HG02678 (cell line): ENCODE data around the gene P2RY6.

Source experiments
- ATAC-seq: cut with Tn5 transposase; IDR thresholded peaks from one replicate; pipeline ENCODE4 v1.9.1; 2021; ENCODE audit warnings: mild to moderate bottlenecking, moderate library complexity; ENCODE audit not compliant: unreplicated experiment

Gene P2RY6

GRCh38 chr11:73236854-73237253 lies 35.3 kb upstream of the P2RY6 start:
- ATAC-seq, result no peak

DNA sequence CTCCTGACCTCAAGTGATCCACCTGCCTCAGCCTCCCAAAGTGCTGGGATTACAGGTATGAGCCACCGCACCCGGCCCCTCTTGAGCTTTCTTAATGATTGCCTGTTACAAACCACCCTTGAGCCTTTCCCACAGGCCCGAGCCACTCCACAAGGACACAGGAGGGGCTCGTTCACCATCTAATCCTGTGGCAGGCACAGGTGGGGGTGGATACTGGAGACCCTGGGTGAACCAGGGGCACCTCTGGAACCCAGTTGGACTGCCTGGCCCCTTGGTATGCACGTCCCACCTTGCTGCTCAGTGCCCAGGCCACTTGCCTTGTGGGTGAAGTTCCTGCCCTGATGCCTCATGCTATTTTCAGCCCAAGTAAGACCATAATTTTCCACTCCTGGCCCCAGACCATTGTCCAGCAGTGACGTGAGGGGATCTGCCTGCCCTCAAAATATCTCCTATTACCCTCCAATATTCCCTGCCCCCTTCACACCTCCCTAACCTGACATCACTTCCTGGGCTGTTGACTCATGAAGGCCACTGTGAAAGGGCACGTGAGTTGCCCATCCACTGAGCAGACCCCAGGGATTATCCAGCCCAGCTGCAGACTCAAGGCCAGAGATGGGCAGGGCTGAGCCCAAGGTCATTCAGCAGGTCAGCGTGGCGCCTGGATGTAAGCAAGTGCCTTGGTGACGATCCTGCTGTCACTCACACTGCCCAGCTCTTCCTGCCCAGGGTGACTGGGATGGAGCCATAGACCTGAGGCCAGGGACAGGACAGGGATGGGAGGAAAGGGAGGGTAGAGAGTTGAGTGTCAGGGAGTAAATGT lies 34.5 kb upstream of the P2RY6 start:
- no peak for ATAC-seq

- ATAC-seq, result no peak
These were observed 33.0 kb upstream of the P2RY6 start for GRCh38 chr11:73239111-73239521.

DNA sequence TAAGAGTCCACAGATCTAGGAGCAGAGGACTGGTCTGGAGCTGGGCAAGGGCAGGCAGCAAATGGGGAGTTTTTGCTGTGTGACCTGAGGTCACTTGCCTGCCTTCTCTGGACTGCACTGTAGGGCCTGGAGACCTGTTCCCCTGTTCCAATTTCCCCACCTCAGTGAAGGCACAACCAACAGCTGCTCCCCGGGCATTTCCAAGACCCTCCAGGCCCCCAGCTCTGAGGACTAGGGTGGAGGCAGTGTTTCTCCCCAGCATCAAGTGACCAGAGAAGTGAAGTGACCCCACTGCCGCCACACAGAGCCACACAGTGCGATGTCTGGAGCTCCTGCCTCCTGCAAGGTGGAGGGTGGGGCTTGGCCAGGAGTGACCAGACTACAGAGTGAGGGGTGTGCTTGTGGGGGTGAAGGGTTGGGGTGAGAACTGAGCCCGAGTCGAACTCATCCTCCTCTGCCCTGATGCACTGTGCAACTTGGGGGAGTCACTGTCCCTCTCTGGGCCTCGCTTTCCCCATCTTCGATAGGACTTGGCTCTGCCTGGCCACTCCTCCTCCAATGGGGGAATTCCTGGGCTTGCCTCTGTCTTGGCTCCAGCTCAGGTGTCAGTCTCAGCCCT lies 32.5 kb upstream of the P2RY6 start:
- no peak for ATAC-seq

- ATAC-seq, result no peak
These were observed 31.9 kb upstream of the P2RY6 start for GRCh38 chr11:73240190-73240781.

DNA sequence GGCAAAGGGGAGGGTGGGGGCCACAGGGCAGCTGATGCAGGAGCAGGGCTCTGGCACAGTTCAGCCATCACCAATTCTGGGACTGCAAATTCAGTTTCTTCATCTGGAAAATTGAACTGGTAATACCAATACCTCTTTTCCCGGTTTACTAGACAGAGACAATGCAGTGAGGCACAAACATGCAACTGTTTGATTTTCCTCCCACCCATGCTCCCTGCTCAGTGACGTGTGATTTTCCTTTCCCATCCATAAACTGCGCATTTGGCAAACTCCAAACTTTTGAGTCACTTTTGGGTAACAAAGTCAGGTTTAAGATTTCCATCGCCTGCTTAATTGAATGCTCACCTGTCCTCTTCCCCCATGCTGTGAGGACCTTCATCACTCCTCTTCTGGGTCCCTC lies 30.8 kb upstream of the P2RY6 start:
- no peak for ATAC-seq

DNA sequence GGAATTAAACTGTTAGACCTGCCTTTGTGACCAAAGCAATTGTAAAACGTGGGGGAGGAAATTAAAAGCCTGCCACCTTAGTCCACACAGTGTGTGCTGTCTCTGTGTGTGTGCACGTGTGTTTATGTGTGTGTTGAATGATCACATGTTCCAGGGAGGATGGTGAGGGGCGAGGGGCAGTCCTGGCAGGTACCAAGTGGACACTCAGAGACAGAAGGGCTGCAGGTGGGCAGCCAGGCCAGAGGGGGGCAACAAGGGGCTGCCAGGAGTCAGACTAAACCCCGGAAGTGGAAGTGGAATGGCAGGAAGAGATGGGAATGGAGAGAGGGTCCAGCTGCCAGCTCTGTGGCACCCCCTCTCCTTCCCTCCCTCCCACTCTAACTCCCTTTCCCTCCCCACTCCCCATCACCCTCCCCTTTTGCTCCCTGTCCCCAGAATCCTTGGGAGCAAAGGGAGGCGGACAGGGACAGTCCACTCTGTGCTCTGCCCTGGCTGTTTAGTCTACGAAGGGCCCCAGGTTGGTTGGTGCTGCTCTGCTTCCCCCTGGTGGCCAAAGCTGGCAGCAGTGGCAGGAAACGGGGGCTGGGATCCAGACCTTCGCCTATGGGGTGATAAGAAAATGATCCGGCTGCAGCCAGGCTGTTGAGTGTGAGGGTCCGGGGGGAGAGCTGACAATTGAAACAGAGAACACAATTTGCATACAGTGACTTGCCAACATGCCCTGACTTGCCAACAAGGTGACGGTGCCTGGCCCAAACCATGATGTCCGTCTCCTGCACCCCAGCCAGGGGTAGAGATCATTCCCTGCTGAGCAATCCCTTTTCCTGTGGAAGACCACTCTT lies 29.7 kb upstream of the P2RY6 start:
- ATAC-seq, result peak; percentile 65

- no peak for ATAC-seq
These were observed 29.0 kb upstream of the P2RY6 start for GRCh38 chr11:73243093-73243485.

- no peak for ATAC-seq
These were observed 27.4 kb upstream of the P2RY6 start for GRCh38 chr11:73244589-73245240.

- no peak for ATAC-seq
These were observed 26.7 kb upstream of the P2RY6 start for GRCh38 chr11:73245461-73245860.

DNA sequence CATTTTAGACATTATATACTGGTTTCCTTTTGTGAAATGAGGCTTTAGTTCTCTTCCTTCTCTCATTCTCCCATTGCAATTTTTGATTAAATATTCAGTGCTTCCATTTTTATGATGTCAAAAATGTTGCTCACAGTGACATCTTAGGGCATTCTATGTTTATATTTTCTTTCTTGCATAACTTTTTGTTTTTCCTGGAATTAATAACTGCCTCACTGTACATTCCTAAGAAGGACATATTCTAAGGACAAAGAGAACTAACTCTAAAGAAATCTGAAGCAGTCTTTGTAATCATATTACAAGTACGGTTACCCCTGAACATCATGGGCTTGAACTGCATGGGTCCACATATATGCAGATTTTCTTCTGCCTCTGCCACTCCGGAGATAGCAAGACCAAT lies 25.8 kb upstream of the P2RY6 start:
- no peak for ATAC-seq

- no peak for ATAC-seq
These were observed 23.5 kb upstream of the P2RY6 start for GRCh38 chr11:73248526-73249185.

DNA sequence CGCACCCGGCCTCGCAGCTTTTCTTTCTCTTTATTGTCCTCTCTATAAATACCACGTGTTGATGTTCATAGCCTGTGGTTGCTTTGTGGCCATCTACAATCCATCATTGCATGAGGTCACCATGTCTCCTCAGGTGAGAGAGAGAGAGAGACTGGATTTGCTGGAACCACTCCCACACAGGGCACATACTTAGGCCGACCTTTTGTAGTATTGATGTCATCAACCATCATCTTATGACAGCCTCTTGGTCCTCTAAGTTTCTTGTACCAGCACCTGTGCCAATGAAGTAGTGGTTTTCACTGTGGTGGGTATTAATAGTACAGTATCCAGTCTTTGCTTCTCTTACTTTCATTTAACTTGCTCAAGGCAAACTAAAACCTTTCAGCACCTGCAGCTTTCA lies 22.8 kb upstream of the P2RY6 start:
- peak; percentile 63 for ATAC-seq

GRCh38 chr11:73249853-73250783 lies 22.0 kb upstream of the P2RY6 start:
- ATAC-seq, result no peak

GRCh38 chr11:73252577-73253191 lies 19.5 kb upstream of the P2RY6 start:
- no peak for ATAC-seq

GRCh38 chr11:73257342-73258103 lies 14.6 kb upstream of the P2RY6 start:
- ATAC-seq, result no peak

DNA sequence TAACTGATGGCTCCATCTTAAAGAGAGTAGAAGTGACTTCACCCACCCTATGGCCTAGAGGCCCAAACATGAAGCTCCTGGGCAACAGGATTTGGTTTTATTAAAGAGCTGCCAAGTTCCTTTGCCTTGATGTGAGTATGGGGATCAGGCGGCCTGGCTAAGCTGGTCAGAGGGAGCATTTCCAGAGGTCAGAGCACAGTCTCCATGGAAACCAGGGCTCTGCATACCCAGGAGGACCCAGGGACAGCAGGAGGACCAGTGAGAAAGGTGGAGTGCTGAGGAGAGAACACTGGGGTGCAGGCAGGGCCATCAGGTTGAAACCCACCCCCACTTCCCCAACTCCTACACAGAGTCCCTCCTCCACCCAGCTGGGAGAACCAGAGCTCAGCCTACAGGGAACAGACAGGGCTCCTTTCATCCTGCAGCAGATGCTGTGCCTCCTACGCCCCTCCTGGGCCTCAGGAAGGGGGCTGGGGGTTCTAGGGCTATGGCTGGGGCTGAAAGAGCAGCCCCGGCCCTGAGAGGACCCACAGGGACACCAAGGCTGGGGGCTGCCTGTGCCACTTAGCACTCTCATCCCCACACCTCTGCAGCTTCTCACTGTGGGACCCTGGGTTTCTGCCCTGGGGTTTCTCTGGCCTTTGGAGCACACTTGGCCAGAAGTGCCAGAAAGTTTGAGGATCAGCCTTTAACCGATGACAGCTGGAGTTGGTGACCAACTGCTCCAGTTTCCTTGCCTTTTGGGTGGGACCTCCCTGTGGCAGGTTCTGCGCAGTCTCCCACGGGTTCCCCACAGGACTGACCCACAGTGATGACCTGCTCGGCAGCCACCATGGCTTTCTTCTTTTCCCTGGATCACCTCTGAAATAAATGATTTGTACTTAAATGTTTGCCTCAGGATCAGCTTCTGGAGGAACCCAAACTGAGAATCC lies 13.8 kb upstream of the P2RY6 start:
- no peak for ATAC-seq
